IPS-18c (cell line): Measurements from ENCODE around the gene PRKRIP1.
"Not testable (repeated sequence)": the region's sequence is repeated elsewhere in the genome, so short reads cannot be mapped to it uniquely, and the experiment has no call there.

ENCODE experiments used
- H3K4me3 ChIP-seq: 2 replicates; pipeline ENCODE4 v1.7.0; 2013; ENCODE audit warnings: low read depth, mild to moderate bottlenecking, low read length, moderate library complexity; ENCODE audit not compliant: insufficient read depth
- H3K9me3 ChIP-seq: one replicate; pipeline ENCODE4 v1.6.1; 2013; ENCODE audit warnings: mild to moderate bottlenecking, low read length, moderate library complexity; ENCODE audit not compliant: control insufficient read depth, insufficient read depth

Gene PRKRIP1

DNA sequence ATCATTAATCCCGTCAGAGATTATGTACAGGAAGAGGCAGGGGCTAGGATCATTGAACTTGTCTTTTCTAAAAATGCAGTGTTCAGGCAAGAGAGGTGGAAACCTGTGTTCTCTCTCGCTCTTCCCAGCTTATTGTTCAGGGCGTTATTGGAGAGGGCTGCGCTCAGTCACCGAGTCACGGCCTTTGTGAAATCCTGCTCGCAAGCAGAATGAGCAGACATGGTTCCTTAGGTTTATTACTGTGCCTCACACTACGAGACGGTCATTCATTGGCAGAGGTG is 631 bp upstream of the PRKRIP1 start:
- no peaks in the 10 kb centered on the region for H3K9me3 ChIP-seq

GRCh38 chr7:102396710-102397019 is 502 bp downstream of the PRKRIP1 start:
- Histone ChIP-seq H3K4me3 (peak overlapping the region; percentile 90), H3K9me3 (no peaks in the 10 kb centered on the region)

More for the DNA sequence above, 631 bp upstream of the PRKRIP1 start:
- H3K4me3 ChIP-seq = peak overlapping the region; percentile 90

DNA sequence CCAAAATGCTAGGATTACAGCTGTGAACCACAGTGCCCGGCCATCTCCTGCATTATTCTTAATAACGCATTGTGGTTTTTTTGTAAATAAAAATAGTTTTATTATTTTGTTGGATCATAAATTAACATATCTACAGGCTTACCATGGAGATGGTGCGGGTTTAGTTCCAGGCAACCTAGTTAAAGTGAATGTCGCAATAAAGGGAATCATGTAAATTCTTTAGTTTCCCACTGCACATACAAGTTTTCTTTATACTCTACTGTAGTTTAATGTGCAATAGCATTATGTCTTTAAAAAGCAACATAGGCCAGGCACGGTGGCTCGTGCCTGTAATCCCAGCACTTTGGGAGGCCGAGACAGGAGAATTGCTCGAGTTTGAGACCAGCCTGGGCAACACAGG is 2.4 kb downstream of the PRKRIP1 start:
- Histone ChIP-seq H3K9me3 (no peaks in the 10 kb centered on the region), H3K4me3 (no peak overlapping the region)

DNA sequence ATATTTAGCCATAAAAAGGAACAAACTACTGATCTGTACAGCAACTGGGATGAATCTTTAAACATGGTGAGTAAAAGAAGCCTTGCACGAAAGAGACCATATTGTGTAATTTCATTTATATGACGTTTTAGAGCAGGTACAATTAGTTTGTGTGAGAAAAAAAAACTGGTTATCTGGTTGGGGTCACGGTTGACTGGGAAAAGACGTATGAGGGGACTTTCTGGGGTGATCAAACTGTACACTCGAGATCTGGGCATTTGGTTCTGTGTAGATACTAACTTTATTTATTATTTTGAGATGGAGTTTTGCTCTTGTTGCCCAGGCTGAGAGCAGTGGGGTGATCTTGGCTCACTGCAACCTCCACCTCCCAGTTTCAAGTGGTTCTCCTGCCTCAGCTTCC is 4.2 kb downstream of the PRKRIP1 start:
- H3K4me3 ChIP-seq = no peak overlapping the region
- H3K9me3 ChIP-seq = no peaks in the 10 kb centered on the region

- Histone ChIP-seq H3K9me3 (no peaks in the 10 kb centered on the region), H3K4me3 (no peak overlapping the region)
These were observed 7.4 kb downstream of the PRKRIP1 start for GRCh38 chr7:102403563-102403962.

- H3K4me3 ChIP-seq = no peak overlapping the region
- no peaks in the 10 kb centered on the region for H3K9me3 ChIP-seq
These were observed 8.1 kb downstream of the PRKRIP1 start for GRCh38 chr7:102404005-102404861.

GRCh38 chr7:102404862-102405188 is 8.7 kb downstream of the PRKRIP1 start:
- not testable (repeated sequence) for H3K4me3 ChIP-seq, H3K9me3 ChIP-seq

- Histone ChIP-seq H3K9me3 (no peaks in the 10 kb centered on the region), H3K4me3 (no peak overlapping the region)
These were observed 11.7 kb downstream of the PRKRIP1 start for GRCh38 chr7:102407910-102408309.

- not testable (repeated sequence) for H3K4me3 ChIP-seq
These were observed 12.4 kb downstream of the PRKRIP1 start for GRCh38 chr7:102408530-102408929.

DNA sequence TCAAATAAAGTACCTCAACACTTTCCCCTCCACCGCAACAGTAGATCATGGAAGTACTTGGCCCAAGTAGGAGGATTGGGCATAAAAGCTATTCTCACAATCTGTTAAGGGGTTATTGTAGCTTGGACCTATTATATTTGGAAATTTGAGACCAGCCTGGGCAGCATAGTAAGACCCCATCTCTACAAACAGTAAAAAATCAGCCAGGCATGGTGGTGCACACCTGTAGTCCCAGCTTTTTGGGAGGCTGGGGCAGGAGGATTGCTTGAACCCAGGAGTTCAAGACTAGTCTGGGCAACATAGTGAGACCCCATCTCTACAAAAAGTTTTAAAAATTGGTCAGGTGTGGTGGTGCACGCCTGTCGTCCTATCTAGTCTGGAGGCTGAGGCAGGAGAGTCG is 13.2 kb downstream of the PRKRIP1 start:
- H3K9me3 ChIP-seq = no peaks in the 10 kb centered on the region
- H3K4me3 ChIP-seq = no peak overlapping the region

More at GRCh38 chr7:102408530-102408929, 12.4 kb downstream of the PRKRIP1 start:
- H3K9me3 ChIP-seq = not testable (repeated sequence)

DNA sequence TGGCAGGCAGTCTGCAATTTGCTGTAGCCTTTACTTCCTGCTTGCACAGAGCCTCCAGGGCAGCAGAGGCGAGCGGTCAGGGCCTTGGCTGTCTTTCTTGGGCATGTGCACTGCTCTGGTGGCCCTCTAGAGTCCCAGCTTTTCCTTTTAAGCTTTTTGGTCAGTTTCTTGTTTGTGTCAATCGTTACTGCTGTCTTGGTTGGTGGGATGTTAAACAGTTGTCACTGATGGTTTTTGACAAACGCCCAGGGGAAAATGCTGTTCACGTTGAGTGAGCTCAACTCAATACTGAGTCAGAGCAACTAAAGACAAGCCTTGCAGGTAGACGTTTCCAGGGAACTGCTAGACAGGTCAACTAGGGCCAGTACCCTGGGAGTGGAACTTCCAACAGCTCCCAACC is 14.0 kb downstream of the PRKRIP1 start:
- Histone ChIP-seq H3K9me3 (no peaks in the 10 kb centered on the region), H3K4me3 (no peak overlapping the region)

DNA sequence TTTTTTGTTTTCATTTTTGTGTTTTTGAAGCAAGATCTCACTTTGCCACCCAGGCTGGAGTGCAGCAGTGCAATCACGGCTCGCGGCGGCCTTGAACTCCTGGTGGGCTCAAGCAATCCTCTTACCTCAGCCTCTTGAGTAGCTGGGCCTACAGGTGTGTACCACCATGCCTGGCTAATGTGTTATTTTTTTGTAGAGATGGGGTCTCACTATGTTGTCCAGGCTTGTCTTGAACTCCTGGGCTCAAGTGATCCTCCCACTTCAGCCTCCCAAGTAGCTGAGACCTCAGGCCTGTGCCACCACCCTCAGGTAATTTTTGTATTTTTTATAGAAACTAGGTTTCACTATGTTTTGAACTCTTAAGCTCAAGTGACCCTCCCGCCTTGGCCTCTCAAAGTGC is 14.8 kb downstream of the PRKRIP1 start:
- H3K4me3 ChIP-seq = no peak overlapping the region

DNA sequence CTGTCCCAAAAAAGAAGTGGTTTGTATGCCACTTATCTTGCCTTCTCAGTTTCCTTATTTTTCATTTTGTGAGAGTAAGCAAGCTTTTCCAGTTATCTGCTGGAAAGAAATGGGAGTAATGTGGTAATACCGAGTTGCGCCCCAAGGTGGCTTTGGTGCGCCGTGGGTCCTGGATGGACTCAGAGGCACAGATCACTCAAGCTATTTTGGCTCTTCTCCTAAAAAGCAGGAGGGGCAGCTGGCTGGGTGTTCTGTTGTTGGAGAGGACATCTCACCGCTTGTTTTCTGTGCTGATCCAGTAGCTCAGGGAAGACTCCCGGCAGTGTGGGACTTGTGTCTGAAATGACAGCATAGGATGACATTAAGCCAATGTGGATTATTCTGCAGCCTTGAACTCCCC is 16.4 kb downstream of the PRKRIP1 start:
- Histone ChIP-seq H3K4me3 (no peak overlapping the region), H3K9me3 (no peaks in the 10 kb centered on the region)

More for the DNA sequence above, 14.8 kb downstream of the PRKRIP1 start:
- H3K9me3 ChIP-seq = no peaks in the 10 kb centered on the region

DNA sequence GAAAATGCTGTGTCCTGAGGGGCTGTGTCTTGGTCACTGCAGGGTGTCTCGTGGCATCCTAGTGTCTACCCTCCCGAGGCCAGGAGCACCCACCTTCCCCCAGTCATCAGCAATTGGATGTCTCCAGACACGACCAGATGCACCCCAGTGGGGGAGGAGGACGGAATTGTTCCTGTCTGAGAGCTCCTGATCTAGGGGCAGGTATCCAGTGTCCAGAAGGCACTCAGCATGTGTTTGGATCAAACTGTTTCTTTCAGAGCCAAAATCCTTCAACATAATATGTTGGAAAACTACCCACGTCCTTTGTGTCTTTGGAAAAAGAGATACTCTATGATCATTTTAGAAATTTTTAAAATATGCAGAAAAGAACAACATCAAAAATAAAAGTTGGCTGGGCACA is 16.9 kb downstream of the PRKRIP1 start:
- no peaks in the 10 kb centered on the region for H3K9me3 ChIP-seq
- H3K4me3 ChIP-seq = no peak overlapping the region

DNA sequence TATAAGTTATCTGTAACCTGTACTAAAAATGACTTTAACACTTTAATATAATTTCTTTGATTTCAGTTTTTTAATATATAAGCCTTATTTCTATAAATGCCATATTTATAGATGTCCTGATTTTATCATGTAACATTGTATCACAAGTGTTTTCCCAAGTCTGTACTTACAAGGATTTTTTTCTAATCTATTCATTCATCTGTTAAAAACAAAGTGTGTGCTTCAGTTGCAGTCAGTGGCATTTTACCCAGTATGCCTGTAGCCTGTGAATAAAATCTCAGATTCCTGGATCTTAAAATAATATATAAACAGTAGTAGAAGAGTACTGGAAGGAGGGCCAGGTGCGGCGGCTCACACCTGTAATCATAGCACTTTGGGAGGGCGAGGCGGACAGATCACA is 17.4 kb downstream of the PRKRIP1 start:
- H3K4me3 ChIP-seq = no peak overlapping the region
- H3K9me3 ChIP-seq = no peaks in the 10 kb centered on the region

DNA sequence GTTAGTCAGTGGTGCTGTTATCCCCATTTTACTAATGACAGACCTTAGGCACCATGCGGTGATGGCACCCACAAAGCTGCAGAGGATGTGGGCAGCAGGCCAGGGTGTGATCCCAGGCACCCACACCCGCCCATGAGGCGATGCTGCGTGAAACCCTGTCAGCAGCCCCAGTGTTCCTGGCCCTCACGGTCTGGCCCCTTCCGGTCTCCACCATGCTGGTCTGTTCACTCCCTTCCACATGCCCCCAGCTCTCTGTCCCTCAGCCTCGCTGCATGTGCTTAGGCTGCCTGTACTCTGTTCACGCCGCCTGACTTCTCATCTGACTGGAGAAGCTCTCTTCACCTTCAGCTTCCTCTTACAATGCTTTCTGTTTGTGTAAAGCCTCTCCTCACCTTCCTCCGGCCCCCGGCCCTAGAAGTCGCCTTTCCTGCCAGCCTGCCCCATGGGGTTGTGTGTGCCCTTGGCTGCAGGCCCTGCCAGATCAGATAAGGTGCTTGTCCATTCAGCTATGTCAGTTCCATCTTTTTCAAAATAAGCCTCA is 19.6 kb downstream of the PRKRIP1 start:
- Histone ChIP-seq H3K9me3 (no peaks in the 10 kb centered on the region), H3K4me3 (no peak overlapping the region)

DNA sequence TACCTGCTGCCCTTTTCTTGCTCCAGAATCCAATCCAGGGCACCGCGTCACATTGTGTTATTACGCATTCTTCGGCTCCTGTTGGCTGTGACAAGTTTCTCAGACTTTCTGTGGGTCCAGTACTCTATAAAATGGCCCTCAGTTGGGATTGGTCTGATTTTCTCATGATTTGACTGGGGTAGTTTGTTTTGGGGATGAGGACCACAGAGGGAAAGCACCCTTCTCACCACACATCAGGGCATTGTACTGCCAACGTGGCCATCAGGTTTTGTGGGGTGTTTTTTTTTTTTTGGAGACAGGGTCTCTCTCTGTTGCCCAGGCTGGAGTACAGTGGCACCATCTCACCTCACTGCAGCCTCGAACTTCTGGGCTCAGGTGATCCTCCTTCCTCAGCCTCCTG is 20.2 kb downstream of the PRKRIP1 start:
- H3K4me3 ChIP-seq = no peak overlapping the region
- H3K9me3 ChIP-seq = no peaks in the 10 kb centered on the region

GRCh38 chr7:102417105-102417504 is 20.9 kb downstream of the PRKRIP1 start:
- H3K9me3 ChIP-seq = no peaks in the 10 kb centered on the region

DNA sequence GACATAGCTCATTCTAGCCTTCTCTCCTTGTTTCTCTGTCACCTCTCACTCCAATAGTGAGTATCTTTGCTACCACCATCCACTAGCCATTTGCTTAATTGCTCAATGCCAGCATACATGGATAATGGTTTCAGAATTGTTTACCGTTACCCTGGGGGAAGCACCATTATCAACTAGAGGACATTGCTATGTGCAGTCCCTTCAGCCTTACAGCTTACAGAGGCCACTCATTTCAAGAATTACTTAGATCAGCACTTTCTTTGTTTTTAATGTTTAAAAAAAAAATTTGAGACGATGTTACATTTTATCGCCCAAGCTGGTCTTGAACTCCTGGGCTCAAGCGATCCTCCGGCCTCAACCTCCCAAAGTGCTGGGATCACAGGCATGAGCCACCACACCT is 22.4 kb downstream of the PRKRIP1 start:
- no peak overlapping the region for H3K4me3 ChIP-seq

More at GRCh38 chr7:102417105-102417504, 20.9 kb downstream of the PRKRIP1 start:
- H3K4me3 ChIP-seq = no peak overlapping the region

More for the DNA sequence above, 22.4 kb downstream of the PRKRIP1 start:
- H3K9me3 ChIP-seq = no peaks in the 10 kb centered on the region
